ENCODE data around the gene GJC1.

GRCh38 chr17:44862278-44862914, 32.3 kb upstream of the GJC1 start:
- TF ChIP-seq CTCF (IDR thresholded peaks at IDR 0.05) (no peak), POLR2A (IDR thresholded peaks at IDR 0.05) (no peak), EP300 (IDR thresholded peaks at IDR 0.05) (no peak)

All from ovary (tissue), 3 donors.